GM12878 (cell line): ENCODE data around the gene MCM8. TPM values are rescaled to one million over a fixed set of nuclear protein-coding genes. Genes with fewer than 3 reads are reported as not detected.

Source experiments
- CBFB ChIP-seq: IDR thresholded peaks from 2 replicates; pipeline ENCODE4 v1.6.1; 2016; ENCODE audit warnings: antibody characterized with exemption, low read depth
- CREM ChIP-seq: IDR thresholded peaks from 2 replicates; pipeline ENCODE4 v1.6.1; 2014; ENCODE audit warnings: antibody characterized with exemption, low read depth
- CUX1 ChIP-seq: IDR thresholded peaks from 2 replicates; pipeline ENCODE4 v1.6.1; 2012; ENCODE audit warnings: improper control_type of control experiment, low read depth, low read length; ENCODE audit not compliant: insufficient replicate concordance
- ETV6 ChIP-seq, 2 experiments: fragments of 450-650 bp in 1 of 2; IDR thresholded peaks in 1 of 2; conservative IDR thresholded peaks in 1 of 2; 2 replicates each; pipeline ENCODE4 v1.6.1; 2014; ENCODE audit warnings: antibody characterized with exemption in 1 of 2, borderline replicate concordance in 1 of 2, low read depth in 1 of 2, mild to moderate bottlenecking in 1 of 2, moderate library complexity in 1 of 2
- MTA3 ChIP-seq: IDR thresholded peaks from 2 replicates; pipeline ENCODE4 v1.6.1; 2012; ENCODE audit warnings: low read length, inconsistent platforms, borderline replicate concordance
- NKRF ChIP-seq: fragments of 450-650 bp; conservative IDR thresholded peaks from 2 replicates; pipeline ENCODE4 v1.6.1; 2017; ENCODE audit warnings: mild to moderate bottlenecking, moderate library complexity
- polyA plus RNA-seq, 11 experiments: library from polyadenylated mRNA; depleted of rRNA in 4 of 11; unstranded in 6 of 11; stranded (reverse) in 5 of 11; fragments of >200 nt; fragmentation: Nextera tagmentation in 4 of 11; fragmentation: Illumina TruSeq in 1 of 11; extraction: Ambion mirVana in 4 of 11; extraction: Trizol in 1 of 11; gene quantifications; 1 replicate in 1 of 11; 2 replicates in 10 of 11; pipeline versions ENCODE4 v1.2.1 to v1.2.3, GENCODE V29; 2011 to 2016; ENCODE audit warnings: inconsistent platforms in 2 of 11, missing spikeins in 2 of 11, low read depth in 1 of 11
- total RNA-seq, 4 experiments: library from RNA; depleted of rRNA in 3 of 4; stranded (reverse); fragments of >200 nt in 3 of 4; fragmentation: Illumina TruSeq in 1 of 4; extraction: Trizol in 1 of 4; gene quantifications; 2 replicates each; pipeline versions ENCODE4 v1.2.1 to v1.2.3, GENCODE V29; 2013 to 2021

The MCM8 gene
- total and polyA plus RNA-seq, 10 of the 15 experiments (the other 5 are each of a cell fraction or from before 2014, with no cell fraction given), result 3.2 to 28.2 (median 16.0) TPM

GRCh38 chr20:5925551-5925950 is 24.9 kb upstream of the MCM8 start (continued):
- TF ChIP-seq ETV6 (conservative IDR thresholded peaks at IDR 0.05 in 1 of 2, IDR thresholded peaks at IDR 0.05 in 1 of 2; ENCODE audit: borderline replicate concordance in 1 of 2, low read depth in 1 of 2) (no peak), CREM (no peak), CBFB (no peak), NKRF (no peak), CUX1 (no peak), MTA3 (no peak)
